Islet of Langerhans (tissue), 1 donor: Measurements from ENCODE around the gene CMKLR1.

Experiments
- FAIRE-seq: peaks from one replicate; lab custom pipeline; 2011; peaks lifted over from hg19 to GRCh38; lab: Jason Lieb, UNC

The CMKLR1 gene

DNA sequence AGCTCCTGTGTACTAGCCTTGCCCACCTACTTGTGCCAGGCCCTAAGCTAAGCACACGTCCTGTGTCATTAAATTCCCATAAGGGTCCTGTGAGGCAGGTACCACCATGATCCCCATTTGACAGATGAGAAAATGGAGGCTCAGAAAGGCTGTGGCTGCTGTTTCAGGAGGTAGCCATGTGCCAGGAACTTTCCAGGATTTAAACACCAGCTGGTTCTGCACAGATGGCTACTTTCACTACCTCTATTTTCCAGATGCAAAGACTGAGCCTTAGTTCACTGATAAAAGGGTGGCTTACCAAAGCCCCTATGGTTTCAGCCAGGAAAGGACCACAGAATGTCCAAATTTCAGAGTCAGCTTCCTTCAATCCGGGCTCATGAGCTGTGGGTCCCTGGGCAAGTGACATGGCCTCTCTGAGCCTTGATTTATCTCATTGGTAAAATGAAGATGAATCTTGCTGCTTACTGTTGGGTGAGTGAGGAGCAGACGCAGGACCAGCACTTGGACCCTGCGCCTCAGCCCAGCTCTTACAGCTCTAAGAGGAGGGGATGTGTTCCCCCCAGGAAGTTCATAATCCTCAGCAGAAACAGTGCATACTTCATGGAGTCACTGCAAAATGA is 23.5 kb downstream of the CMKLR1 start:
- FAIRE-seq, result no peak

DNA sequence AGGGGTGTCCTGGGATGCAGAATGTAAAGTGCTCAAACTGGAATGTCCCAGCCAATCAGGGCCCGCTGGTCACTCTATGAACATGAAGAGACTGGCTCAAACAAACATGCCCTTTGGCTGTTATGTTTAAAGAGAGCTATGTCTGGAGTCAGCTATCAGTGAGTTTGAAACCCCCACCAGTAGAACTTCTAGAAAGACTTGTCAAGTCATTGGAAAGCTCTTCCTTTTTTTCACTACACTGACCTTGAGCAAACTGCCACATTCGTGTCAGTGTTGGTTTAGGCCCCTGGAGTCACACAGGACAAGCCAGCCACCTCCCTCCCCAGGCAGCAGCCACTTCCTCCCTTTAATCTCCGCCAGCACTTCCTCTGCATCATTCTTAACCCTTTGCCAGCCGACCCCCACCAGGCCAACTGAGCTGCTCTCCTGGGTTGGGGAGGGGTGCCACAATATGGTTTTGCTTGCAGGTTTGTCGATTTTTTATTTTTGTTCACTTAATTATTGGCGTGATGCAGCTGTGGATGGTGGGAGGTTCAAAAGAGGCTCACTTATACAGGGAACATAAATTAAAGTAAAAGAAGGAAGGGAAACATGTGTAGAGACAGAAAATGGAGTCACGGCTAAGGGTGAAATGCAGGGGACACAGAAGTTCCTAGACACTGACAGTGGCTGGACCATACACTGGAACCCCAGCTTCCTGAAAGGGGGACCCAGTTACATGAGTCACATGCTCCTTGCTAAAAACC is 25.3 kb downstream of the CMKLR1 start:
- no peak for FAIRE-seq

- FAIRE-seq, result no peak
Observed at GRCh38 chr12:108313241-108313605, 25.9 kb downstream of the CMKLR1 start.

GRCh38 chr12:108312693-108313189 is 26.4 kb downstream of the CMKLR1 start:
- FAIRE-seq, result no peak

GRCh38 chr12:108312073-108312659 is 26.9 kb downstream of the CMKLR1 start:
- no peak for FAIRE-seq

- no peak for FAIRE-seq
Observed at GRCh38 chr12:108311605-108312004, 27.5 kb downstream of the CMKLR1 start.

DNA sequence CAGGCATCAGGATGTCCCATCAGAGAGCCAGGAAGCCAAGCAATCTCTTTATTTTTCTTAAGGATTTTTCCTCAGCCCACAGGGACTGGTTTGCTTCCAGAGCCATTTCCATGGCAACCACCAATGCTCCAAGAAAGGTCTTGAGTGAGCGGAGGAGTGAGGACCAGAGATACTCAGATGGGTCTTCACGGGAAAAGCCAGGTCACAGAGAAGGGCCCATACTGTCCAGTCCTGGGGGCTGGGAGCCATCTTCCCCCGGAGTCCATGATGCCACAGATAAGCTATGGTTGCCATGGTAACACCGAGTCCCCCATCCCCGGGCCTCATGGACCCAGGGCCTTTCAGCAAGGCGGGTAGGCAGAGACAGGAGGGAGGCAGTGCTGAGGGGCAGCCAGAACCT is 28.6 kb downstream of the CMKLR1 start:
- no peak for FAIRE-seq

DNA sequence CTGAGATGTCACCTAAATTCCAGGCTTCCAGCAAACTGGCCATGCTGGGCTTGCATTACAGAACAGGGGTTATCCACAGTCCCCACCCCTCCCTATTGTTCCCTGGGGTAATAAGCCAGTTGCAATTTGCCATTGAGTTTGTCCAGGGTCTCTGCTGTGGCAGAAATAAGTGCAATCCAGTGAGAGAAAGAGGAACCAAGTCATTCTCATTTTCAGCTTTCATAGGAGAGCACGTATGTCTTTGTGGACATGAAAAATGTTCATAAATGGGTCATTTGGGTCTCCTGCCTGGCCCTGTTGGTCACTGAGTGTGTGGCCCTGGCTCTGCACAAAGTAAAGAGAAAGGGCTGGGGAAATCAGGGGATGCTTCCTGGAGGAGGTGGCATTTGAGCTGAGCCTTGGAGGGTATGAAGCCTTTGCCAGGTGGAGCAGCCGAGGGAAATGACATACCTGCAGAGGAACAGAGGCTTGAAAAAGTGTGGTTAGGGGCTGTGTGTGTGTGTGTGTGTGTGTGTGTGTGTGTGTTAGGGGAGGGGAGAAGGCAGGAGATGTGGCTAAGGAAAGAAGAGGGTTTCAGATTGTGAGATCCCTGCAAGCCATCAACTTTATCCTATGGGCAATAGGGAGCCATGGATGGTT is 29.3 kb downstream of the CMKLR1 start:
- no peak for FAIRE-seq

- no peak for FAIRE-seq
Observed at GRCh38 chr12:108308395-108309085, 30.6 kb downstream of the CMKLR1 start.

GRCh38 chr12:108307006-108307405 is 32.1 kb downstream of the CMKLR1 start:
- no peak for FAIRE-seq

DNA sequence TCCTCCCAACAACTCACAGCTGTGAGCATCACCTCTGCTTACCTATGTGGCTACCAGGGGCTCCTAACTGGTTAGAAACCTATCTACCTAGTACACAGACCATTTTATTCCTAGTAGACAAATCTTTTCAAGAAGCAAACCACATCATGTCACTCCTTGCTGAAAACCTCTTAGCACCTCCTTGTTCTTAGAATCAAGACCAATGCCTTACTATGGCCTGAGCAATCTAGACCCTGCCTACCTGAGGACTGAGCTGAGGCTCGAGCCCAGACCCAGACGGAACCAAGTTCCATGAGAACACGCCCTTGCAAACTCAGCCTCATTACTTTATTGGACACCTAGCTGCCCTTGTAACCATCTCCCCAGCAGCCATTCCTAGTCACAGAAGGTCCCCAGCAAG is 32.6 kb downstream of the CMKLR1 start:
- no peak for FAIRE-seq

- FAIRE-seq, result no peak
Observed at GRCh38 chr12:108305991-108306501, 33.1 kb downstream of the CMKLR1 start.

- no peak for FAIRE-seq
Observed at GRCh38 chr12:108305520-108305919, 33.6 kb downstream of the CMKLR1 start.

GRCh38 chr12:108304633-108305032 is 34.5 kb downstream of the CMKLR1 start:
- FAIRE-seq, result no peak

DNA sequence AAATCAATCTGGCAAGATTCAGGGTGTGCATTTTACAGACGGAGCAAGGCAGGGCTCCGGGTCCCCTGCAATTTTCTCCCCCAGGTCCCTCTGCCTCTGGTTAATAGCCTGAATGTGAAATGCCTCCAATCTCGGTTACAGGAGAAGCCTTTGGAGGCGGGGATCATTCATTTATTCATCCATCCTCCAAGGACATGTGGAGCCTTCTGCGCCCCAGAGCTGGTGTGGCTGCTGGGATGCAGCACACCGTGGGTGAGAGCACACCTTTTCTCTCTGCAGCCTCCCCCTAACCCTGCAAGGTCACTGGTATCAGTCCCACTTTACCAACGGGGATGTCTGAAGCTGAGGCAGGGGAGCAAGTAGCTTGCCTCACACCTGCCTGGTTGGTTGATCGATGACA is 35.4 kb downstream of the CMKLR1 start:
- FAIRE-seq, result no peak

- no peak for FAIRE-seq
Observed at GRCh38 chr12:108302403-108303311, 36.5 kb downstream of the CMKLR1 start.

DNA sequence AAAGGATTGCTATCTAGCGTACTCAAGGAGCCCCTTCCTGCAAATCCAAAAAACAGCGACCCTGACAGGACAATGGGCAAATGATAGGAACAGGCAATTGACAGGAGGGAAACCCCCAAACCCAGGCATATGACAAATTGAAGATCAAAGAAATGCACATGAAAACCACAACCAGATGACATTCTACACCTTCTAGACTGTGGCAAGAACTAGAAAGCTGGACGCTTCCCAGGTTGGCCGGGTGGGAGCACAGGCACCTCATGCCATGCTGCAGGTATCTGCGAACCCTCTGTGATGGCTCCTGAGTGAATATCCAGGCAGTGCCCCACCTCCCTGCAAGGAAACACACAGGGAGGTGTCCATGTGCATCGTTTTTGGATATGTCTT is 37.1 kb downstream of the CMKLR1 start:
- FAIRE-seq, result no peak

DNA sequence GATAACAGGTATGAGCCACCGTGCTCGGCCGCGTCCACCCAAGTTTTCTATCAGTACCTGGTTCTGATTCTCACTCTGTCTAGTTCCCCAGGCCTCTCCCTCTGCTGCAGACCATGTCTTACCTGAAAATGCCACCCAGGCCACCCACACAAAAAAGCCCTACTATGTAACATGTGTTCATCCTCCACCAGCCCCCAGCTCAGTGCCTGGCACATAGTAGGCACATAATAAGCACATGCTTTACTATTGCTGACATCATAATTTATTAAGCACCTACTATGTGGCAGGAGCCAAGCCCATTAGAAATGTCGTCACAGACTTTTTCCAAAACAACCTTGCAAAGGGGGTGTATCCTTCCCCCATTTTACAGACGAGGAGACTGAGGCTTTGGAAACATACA is 37.8 kb downstream of the CMKLR1 start:
- FAIRE-seq, result no peak

- no peak for FAIRE-seq
Observed at GRCh38 chr12:108299980-108300696, 39.0 kb downstream of the CMKLR1 start.

- FAIRE-seq, result no peak
Observed at GRCh38 chr12:108299516-108299915, 39.6 kb downstream of the CMKLR1 start.
